GM23248 (cell line): ENCODE measurements around the gene SIK2.

ENCODE experiments used
- EZH2 ChIP-seq: fragments of 200-600 bp; sonication (generic); IDR thresholded peaks from 2 replicates; pipeline ENCODE4 v1.6.1; 2018; ENCODE audit warnings: antibody characterized with exemption, mild to moderate bottlenecking; ENCODE audit not compliant: insufficient read depth, poor library complexity, severe bottlenecking
- EZH2phosphoT487 ChIP-seq: fragments of 200-600 bp; sonication (generic); IDR thresholded peaks from 2 replicates; pipeline ENCODE4 v1.6.1; 2018; ENCODE audit warnings: antibody characterized with exemption, moderate library complexity, mild to moderate bottlenecking, low read depth; ENCODE audit not compliant: insufficient read depth

DNA sequence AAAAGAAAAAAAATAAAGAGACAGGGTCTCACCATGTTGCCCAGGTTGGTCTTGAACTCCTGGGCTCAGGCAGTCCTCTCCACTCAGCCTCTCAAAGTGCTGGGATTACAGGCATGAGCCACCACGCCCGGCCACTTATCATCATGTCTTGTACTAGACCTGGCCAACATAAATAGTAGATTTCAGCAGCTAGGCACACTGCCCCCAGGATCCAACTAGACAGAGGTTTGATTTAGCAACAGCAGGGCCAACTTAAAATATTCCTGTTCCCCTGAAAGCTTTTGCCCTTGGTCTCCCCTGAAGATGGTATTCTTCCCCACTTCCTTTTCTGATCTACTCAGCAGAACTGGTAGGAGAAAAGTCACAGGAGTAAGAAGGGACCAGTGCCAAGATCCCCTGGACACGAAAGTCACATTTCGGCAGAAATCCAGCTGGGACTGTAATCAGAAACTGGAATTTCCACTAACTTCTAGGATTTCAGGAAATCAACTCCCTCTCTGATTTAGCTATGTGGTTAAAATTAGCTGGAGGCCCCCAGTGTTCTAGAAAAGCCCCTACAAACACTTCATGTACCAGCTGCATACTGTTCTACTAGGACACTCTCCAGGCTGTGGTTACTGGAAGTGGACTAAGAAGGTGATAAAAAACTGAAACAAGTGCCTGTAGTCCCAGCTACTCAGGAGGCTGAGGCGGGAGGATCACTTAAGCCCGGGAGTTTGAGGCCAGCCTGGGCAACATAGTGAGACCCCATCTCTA is 172.9 kb downstream of the SIK2 start:
- TF ChIP-seq EZH2 = no peak
- no peak for TF ChIP-seq EZH2phosphoT487
